ENCODE data around the gene GLYR1. TPM values are rescaled to one million over a fixed set of nuclear protein-coding genes. Genes with fewer than 3 reads are reported as not detected.

GLYR1 gene
- total RNA-seq, 4 donors from 2014 or later: 86.0 to 129 (median 97.0) TPM

DNA sequence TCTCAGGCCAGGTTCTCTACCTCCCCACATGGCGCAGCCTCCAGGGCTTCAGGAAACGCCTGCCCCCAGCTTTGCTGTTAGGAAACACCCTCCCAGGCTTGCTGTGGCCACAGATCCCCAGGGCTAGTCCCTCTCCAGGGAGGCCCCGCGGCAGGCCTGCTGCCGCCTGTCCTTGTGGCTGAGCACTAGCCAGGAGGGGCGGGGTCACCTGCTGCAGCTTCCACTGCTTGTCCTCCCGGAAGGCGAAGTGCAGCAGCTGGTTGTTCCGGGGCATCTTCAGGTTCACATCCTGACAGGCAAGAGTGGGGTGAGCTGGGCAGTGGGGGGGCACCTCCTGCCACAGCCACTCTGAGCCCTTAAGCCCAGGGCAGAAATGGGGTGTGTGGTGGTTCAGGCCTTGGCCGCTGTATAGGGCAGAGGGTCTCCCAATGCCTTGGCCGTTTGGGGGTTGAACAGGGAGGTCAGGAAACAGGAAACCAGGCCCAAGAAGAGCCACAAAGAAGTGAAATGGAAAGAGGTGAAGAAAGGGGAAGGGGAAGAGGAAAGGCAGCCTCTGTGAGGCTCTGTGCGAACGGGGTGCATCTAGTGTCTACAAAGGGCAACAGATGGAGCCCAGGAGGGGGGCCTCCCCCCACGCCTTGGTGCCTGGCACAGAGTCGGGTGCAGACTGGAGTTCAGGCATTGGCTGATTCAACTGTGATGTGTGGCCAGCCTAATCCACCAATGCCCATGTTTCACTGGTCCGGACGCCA, 46.6 kb downstream of the GLYR1 start:
- ATAC-seq: no peak
- Histone ChIP-seq H3K4me3 (no peak overlapping the region), H3K9me3 (no peaks in the 10 kb centered on the region), H3K4me1 (peaks cover 0 to 47% (median 15%) of the 10 kb centered on the region in 3 donors), H3K27ac (peak overlapping the region in 1 of 4 donors; percentile 23), H3K27me3 (no peaks in the 10 kb centered on the region), H3K36me3 (peaks cover 0 to 63% of the 10 kb centered on the region in 2 donors)
- WGBS, 2 donors (ENCODE audit: low coverage in 1 of 2): 57 to 69% methylated on average over 3 to 6 of the region's 17 CpGs
- no peak for TF ChIP-seq POLR2A (IDR thresholded peaks at IDR 0.05)

DNA sequence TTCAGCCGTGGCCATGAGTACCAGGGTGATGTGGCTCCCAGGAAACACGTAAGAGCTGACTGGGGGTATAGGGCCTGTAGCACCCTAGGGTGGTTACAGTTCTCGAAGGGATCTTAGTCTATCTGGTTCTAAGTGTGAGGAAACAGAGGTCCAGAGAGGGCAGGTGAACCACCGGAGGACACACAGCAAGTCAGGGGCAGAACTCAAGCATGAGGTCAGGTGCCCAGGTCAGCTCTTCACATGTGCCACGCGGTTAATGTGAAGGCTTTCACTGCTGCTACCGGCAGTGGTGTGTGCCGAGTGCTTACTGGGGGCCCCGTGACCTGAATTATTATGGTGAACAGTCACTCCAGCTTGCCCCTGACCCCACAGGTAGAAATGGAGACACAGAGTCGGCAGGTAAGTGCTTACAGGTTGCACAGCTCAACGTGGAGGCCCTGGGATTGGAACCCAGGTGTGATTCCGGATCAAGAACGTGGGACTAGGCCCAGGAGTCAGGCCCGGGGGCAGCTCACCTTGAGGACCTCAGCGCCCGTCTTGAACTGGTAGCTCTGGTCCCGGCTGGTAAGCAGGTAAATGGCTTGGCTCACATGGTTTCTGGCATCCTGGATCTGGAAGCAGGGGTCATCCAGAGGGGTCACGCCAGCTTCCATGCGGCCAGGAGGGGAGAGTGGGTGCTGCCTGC, 47.8 kb downstream of the GLYR1 start:
- H3K4me1 ChIP-seq: peaks cover 0 to 37% (median 15%) of the 10 kb centered on the region in 3 donors
- no peak overlapping the region for H3K4me3 ChIP-seq
- H3K9me3 ChIP-seq: no peaks in the 10 kb centered on the region
- no peaks in the 10 kb centered on the region for H3K27me3 ChIP-seq
- H3K36me3 ChIP-seq: peaks cover 0 to 53% of the 10 kb centered on the region in 2 donors
- 97 to 100% methylated on average over 2 to 5 of the region's 19 CpGs for WGBS, 2 donors (ENCODE audit: low coverage in 1 of 2)
- TF ChIP-seq POLR2A (IDR thresholded peaks at IDR 0.05): no peak
- TF ChIP-seq, protein P1, sequence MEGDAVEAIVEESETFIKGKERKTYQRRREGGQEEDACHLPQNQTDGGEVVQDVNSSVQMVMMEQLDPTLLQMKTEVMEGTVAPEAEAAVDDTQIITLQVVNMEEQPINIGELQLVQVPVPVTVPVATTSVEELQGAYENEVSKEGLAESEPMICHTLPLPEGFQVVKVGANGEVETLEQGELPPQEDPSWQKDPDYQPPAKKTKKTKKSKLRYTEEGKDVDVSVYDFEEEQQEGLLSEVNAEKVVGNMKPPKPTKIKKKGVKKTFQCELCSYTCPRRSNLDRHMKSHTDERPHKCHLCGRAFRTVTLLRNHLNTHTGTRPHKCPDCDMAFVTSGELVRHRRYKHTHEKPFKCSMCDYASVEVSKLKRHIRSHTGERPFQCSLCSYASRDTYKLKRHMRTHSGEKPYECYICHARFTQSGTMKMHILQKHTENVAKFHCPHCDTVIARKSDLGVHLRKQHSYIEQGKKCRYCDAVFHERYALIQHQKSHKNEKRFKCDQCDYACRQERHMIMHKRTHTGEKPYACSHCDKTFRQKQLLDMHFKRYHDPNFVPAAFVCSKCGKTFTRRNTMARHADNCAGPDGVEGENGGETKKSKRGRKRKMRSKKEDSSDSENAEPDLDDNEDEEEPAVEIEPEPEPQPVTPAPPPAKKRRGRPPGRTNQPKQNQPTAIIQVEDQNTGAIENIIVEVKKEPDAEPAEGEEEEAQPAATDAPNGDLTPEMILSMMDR (IDR thresholded peaks at IDR 0.05): no peak
- no peak for TF ChIP-seq POLR2AphosphoS5 (IDR thresholded peaks at IDR 0.05)
- TF ChIP-seq EP300 (IDR thresholded peaks at IDR 0.05): no peak
- ATAC-seq: no peak
- H3K27ac ChIP-seq: no peak overlapping the region

DNA sequence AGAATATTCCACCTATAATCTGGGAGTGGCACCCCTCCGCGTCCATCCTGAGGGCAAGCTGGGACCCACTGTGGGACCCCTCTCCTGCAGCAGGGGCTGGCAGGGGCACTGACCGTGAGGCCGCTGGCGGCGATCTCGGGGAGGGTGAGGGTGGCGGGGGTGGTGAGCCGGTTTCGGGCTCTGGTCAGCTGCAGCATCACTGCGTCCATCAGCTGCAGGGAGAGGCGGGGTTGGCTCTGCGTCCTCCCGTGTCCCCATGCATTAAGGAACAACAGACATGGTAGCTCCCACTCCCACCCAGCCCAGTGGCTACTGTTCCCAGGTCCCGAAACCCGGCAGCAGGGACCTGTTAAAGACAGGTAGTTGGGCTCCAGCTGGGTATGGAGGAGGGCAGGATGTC, 48.6 kb downstream of the GLYR1 start:
- no peak overlapping the region for H3K4me3 ChIP-seq
- no peaks in the 10 kb centered on the region for H3K27me3 ChIP-seq
- H3K27ac ChIP-seq: no peak overlapping the region
- TF ChIP-seq, protein P1 (IDR thresholded peaks at IDR 0.05): no peak
- TF ChIP-seq EP300 (IDR thresholded peaks at IDR 0.05): no peak
- TF ChIP-seq POLR2AphosphoS5 (IDR thresholded peaks at IDR 0.05): no peak
- no peak for TF ChIP-seq POLR2A (IDR thresholded peaks at IDR 0.05)
- no peak for ATAC-seq
- H3K36me3 ChIP-seq: peaks cover 0 to 49% of the 10 kb centered on the region in 2 donors
- H3K9me3 ChIP-seq: no peaks in the 10 kb centered on the region
- 92% methylated on average over 7 of the region's 16 CpGs; no CpG with 5 or more reads in 1 of the 2 donors for WGBS, 2 donors (ENCODE audit: low coverage in 1 of 2)
- peaks cover 0 to 28% (median 12%) of the 10 kb centered on the region in 3 donors for H3K4me1 ChIP-seq

DNA sequence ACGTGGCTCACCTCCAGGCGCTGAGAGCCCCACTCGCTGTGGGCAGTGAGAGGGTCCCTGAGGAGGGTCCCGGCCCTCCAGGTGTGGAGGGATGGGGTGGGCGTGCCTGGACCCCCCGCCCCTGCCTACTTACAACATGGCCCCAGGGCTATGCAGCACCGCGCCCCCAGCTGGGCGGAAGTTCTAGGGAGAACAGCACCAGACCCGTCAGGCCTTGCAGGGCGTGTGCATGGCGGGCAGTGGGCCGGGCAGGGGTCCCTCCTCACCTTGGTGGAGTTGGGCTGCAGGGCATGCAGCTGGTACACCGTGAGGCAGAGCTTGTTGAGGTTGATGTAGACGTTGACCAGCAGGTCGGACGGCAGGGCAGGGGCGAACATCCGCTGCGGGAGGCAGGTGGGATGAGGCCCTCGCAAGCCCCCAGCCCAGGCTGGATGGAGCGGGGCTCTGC, 49.3 kb downstream of the GLYR1 start:
- no peak overlapping the region for H3K27ac ChIP-seq
- no peaks in the 10 kb centered on the region for H3K9me3 ChIP-seq
- no peak overlapping the region for H3K4me3 ChIP-seq
- WGBS, 2 donors (ENCODE audit: low coverage in 1 of 2): no CpG with 5 or more reads among the region's 22 CpGs
- no peaks in the 10 kb centered on the region for H3K27me3 ChIP-seq
- peaks cover 0 to 22% (median 10%) of the 10 kb centered on the region in 3 donors for H3K4me1 ChIP-seq
- no peak for TF ChIP-seq EP300 (IDR thresholded peaks at IDR 0.05)
- TF ChIP-seq, protein P1 (IDR thresholded peaks at IDR 0.05): no peak
- TF ChIP-seq POLR2A (IDR thresholded peaks at IDR 0.05): no peak
- no peak for TF ChIP-seq POLR2AphosphoS5 (IDR thresholded peaks at IDR 0.05)
- no peak for ATAC-seq
- H3K36me3 ChIP-seq: peaks cover 0 to 49% of the 10 kb centered on the region in 2 donors

DNA sequence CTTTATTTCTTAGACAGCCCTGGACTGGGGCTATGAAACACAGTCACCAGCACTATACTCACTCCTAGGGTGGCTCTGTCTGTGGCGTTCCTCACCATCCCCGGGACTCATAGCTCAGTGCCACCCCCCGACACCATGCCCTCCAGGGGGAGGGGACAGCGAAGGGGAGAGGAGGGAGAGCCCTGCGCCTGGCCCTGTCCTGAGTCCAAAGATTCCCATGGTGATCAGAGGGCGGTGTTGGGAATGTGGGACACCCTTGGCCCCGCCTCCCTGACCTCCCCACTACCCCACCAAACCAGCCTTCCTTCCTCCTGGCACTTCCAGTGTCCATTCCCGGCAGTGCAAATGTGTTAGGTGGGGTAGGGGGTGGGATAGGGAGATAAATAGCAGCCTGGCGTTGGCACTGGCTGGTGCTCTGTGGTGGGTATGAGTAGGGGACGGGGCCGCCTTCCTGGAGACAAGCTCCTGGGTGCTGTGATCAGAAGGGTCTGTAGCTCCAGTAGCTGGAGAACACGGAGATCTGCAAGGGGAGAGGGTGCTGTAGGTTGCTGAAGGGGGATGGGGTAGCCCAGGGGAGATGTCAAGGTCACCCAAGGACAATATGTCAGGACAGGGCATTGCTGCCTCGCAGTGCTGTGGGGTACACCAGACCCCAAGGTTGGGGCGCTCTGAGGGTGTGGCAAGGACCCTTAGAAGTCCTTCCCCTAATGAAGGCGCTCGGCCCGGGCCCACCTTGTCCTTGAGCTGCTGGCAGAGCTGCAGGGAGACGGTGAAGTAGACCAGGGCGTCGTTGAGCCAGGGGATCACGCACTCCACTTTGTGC, 49.9 kb downstream of the GLYR1 start:
- no peaks in the 10 kb centered on the region for H3K9me3 ChIP-seq
- ATAC-seq: no peak
- no peaks in the 10 kb centered on the region for H3K27me3 ChIP-seq
- H3K27ac ChIP-seq: no peak overlapping the region
- no peak for TF ChIP-seq POLR2A (IDR thresholded peaks at IDR 0.05)
- TF ChIP-seq EP300 (IDR thresholded peaks at IDR 0.05): no peak
- TF ChIP-seq, protein P1 (IDR thresholded peaks at IDR 0.05): no peak
- TF ChIP-seq POLR2AphosphoS5 (IDR thresholded peaks at IDR 0.05): no peak
- 20 to 96% methylated on average over 1 to 4 of the region's 21 CpGs for WGBS, 2 donors (ENCODE audit: low coverage in 1 of 2)
- no peak overlapping the region for H3K4me3 ChIP-seq
- peaks cover 0 to 49% of the 10 kb centered on the region in 2 donors for H3K36me3 ChIP-seq
- peaks cover 0 to 21% (median 10%) of the 10 kb centered on the region in 3 donors for H3K4me1 ChIP-seq

Measured in gastroesophageal sphincter (tissue), 4 donors.